IMR-90 (cell line): ENCODE data around the gene ADCY5. TPM values are rescaled to one million over a fixed set of nuclear protein-coding genes. Genes with fewer than 3 reads are reported as not detected.

ENCODE experiments used
- ATAC-seq: fragments of 200-7000 bp; cut with Tn5 transposase; 2 replicates; pipeline ENCODE4 v1.9.1; 2020; ENCODE audit warnings: low read depth, mild to moderate bottlenecking, moderate library complexity
- BruUV-seq: library from RNA; stranded (reverse); fragments of 400-500 nt; replicated peaks from 2 replicates; lab custom pipeline; 2021; lab: Mats Ljungman, UMichigan
- CTCF ChIA-PET: fragments of 300-600 bp; formaldehyde crosslinking; extraction: SDS; loops from one replicate; lab custom pipeline; 2021; ENCODE audit warnings: antibody characterized with exemption; lab: Yijun Ruan, JAX
- POLR2A ChIA-PET: fragments of 300-600 bp; sonication (Branson Sonifier 250); formaldehyde crosslinking; loops from one replicate; lab custom pipeline; 2022; ENCODE audit warnings: antibody characterized with exemption; ENCODE audit not compliant: unreplicated experiment; lab: Charles Lee
- DNase-seq: peaks from one replicate; pipeline ENCODE4 v3.0.0; 2013
- H2AFZ ChIP-seq: replicated peaks from 2 replicates; pipeline ENCODE3; 2013; ENCODE audit warnings: low read length, mild to moderate bottlenecking; ENCODE audit not compliant: poor library complexity
- H2AK5ac ChIP-seq: 2 replicates; pipeline ENCODE4 v1.6.1; 2013; ENCODE audit warnings: low read depth, low read length, inconsistent platforms
- H2AK9ac ChIP-seq: replicated peaks from 2 replicates; pipeline ENCODE3; 2013; ENCODE audit warnings: mild to moderate bottlenecking, low read depth, low read length, moderate library complexity; ENCODE audit not compliant: poor library complexity
- H2BK120ac ChIP-seq: 2 replicates; pipeline ENCODE4 v1.6.1; 2013; ENCODE audit warnings: low read depth, low read length, inconsistent platforms
- H2BK15ac ChIP-seq: 3 replicates; pipeline ENCODE4 v1.6.1; 2013; ENCODE audit warnings: low read depth, low read length, inconsistent platforms
- H2BK20ac ChIP-seq: 2 replicates; pipeline ENCODE4 v1.6.1; 2013; ENCODE audit warnings: low read depth, mild to moderate bottlenecking, inconsistent platforms, low read length, moderate library complexity
- H2BK5ac ChIP-seq: 2 replicates; pipeline ENCODE4 v1.6.1; 2013; ENCODE audit warnings: mild to moderate bottlenecking, low read depth, low read length, inconsistent platforms; ENCODE audit not compliant: poor library complexity, severe bottlenecking
- H3K14ac ChIP-seq: replicated peaks from 2 replicates; pipeline ENCODE4 v1.6.1; 2013; ENCODE audit warnings: low read depth, low read length, inconsistent platforms
- H3K18ac ChIP-seq: 2 replicates; pipeline ENCODE4 v1.6.1; 2013; ENCODE audit warnings: low read depth, low read length, control low read depth
- H3K23ac ChIP-seq: 2 replicates; pipeline ENCODE4 v1.6.1; 2013; ENCODE audit warnings: low read depth, low read length, inconsistent platforms
- H3K27ac ChIP-seq: 2 replicates; pipeline ENCODE4 v1.5.1; 2013; ENCODE audit warnings: mild to moderate bottlenecking, control low read depth, low read length; ENCODE audit not compliant: insufficient read depth
- H3K27me3 ChIP-seq: 2 replicates; pipeline ENCODE4 v1.6.1; 2013; ENCODE audit warnings: low read length; ENCODE audit not compliant: control insufficient read depth, insufficient read depth
- H3K36me3 ChIP-seq: 2 replicates; pipeline ENCODE4 v1.6.1; 2013; ENCODE audit warnings: low read length, mixed read lengths; ENCODE audit not compliant: control insufficient read depth, insufficient read depth
- H3K4ac ChIP-seq: 2 replicates; pipeline ENCODE4 v1.6.1; 2013; ENCODE audit warnings: low read depth, low read length, inconsistent platforms
- H3K4me1 ChIP-seq: 2 replicates; pipeline ENCODE4 v1.6.1; 2013; ENCODE audit warnings: low read length, mixed read lengths; ENCODE audit not compliant: control insufficient read depth, insufficient read depth
- H3K4me2 ChIP-seq: 2 replicates; pipeline ENCODE4 v1.6.1; 2013; ENCODE audit warnings: low read depth, mild to moderate bottlenecking, control low read depth, low read length, moderate library complexity
- H3K4me3 ChIP-seq: 2 replicates; pipeline ENCODE4 v1.5.1; 2013; ENCODE audit warnings: low read depth, mild to moderate bottlenecking, control low read depth, low read length, moderate library complexity; ENCODE audit not compliant: insufficient read depth
- H3K56ac ChIP-seq: 2 replicates; pipeline ENCODE4 v1.6.1; 2013; ENCODE audit warnings: low read length, inconsistent platforms; ENCODE audit not compliant: insufficient read depth; ENCODE audit errors: extremely low read depth
- H3K79me1 ChIP-seq, 2 experiments: 2 replicates each; pipeline ENCODE4 v1.6.1; 2013; ENCODE audit warnings: low read length in 2 of 2, inconsistent platforms in 1 of 2, low read depth in 1 of 2
- H3K9ac ChIP-seq: 2 replicates; pipeline ENCODE4 v1.6.1; 2013; ENCODE audit warnings: low read depth, low read length, control low read depth
- H3K9me1 ChIP-seq: 2 replicates; pipeline ENCODE4 v1.6.1; 2013; ENCODE audit warnings: low read length, inconsistent platforms; ENCODE audit not compliant: insufficient read depth
- H3K9me3 ChIP-seq: 2 replicates; pipeline ENCODE4 v1.6.1; 2013; ENCODE audit warnings: low read length; ENCODE audit not compliant: control insufficient read depth, insufficient read depth
- H4K20me1 ChIP-seq: 2 replicates; pipeline ENCODE4 v1.6.1; 2013; ENCODE audit warnings: low read length, inconsistent platforms; ENCODE audit not compliant: insufficient read depth
- H4K5ac ChIP-seq: 2 replicates; pipeline ENCODE4 v1.6.1; 2013; ENCODE audit warnings: mild to moderate bottlenecking, low read depth, low read length, control low read depth
- H4K8ac ChIP-seq, 2 experiments: 2 replicates each; pipeline ENCODE4 v1.6.1; 2013; ENCODE audit warnings: low read depth in 2 of 2, low read length in 2 of 2, control low read depth in 1 of 2, inconsistent platforms in 1 of 2
- H4K91ac ChIP-seq: 2 replicates; pipeline ENCODE4 v1.6.1; 2013; ENCODE audit warnings: low read depth, low read length, inconsistent platforms; ENCODE audit not compliant: insufficient read depth
- BHLHE40 ChIP-seq: fragments of 150-350 bp; IDR thresholded peaks from 2 replicates; pipeline ENCODE4 v1.6.1; 2016; ENCODE audit warnings: mild to moderate bottlenecking, low read depth, low read length
- CEBPB ChIP-seq: IDR thresholded peaks from 2 replicates; pipeline ENCODE4 v1.6.1; 2012; ENCODE audit warnings: low read depth, low read length, improper control_type of control experiment
- CHD1 ChIP-seq: IDR thresholded peaks from 2 replicates; pipeline ENCODE4 v1.6.1; 2012; ENCODE audit warnings: low read depth, low read length, improper control_type of control experiment
- ELK1 ChIP-seq: fragments of 150-350 bp; IDR thresholded peaks from 2 replicates; pipeline ENCODE4 v1.6.1; 2016; ENCODE audit warnings: low read depth, mild to moderate bottlenecking, low read length, moderate library complexity, borderline replicate concordance
- FOS ChIP-seq: fragments of 150-350 bp; IDR thresholded peaks from 2 replicates; pipeline ENCODE4 v1.6.1; 2016; ENCODE audit warnings: low read depth, low read length
- MAFK ChIP-seq: IDR thresholded peaks from 2 replicates; pipeline ENCODE4 v1.6.1; 2012; ENCODE audit warnings: low read depth, low read length, improper control_type of control experiment
- MAZ ChIP-seq: IDR thresholded peaks from 2 replicates; pipeline ENCODE4 v1.6.1; 2012; ENCODE audit warnings: low read depth, mild to moderate bottlenecking, low read length, improper control_type of control experiment, moderate library complexity, borderline replicate concordance
- MXI1 ChIP-seq: IDR thresholded peaks from 2 replicates; pipeline ENCODE4 v1.6.1; 2012; ENCODE audit warnings: low read depth, mild to moderate bottlenecking, low read length, moderate library complexity, borderline replicate concordance
- NFE2L2 ChIP-seq: fragments of 150-350 bp; IDR thresholded peaks from 2 replicates; pipeline ENCODE4 v1.6.1; 2016; ENCODE audit warnings: low read depth, mild to moderate bottlenecking, low read length
- POLR2A ChIP-seq: IDR thresholded peaks from 2 replicates; pipeline ENCODE4 v1.6.1; 2012; ENCODE audit warnings: mild to moderate bottlenecking, low read depth, low read length
- RAD21 ChIP-seq: IDR thresholded peaks from 2 replicates; pipeline ENCODE4 v1.6.1; 2012; ENCODE audit warnings: low read length, improper control_type of control experiment
- RCOR1 ChIP-seq: IDR thresholded peaks from 2 replicates; pipeline ENCODE4 v1.6.1; 2012; ENCODE audit warnings: mild to moderate bottlenecking, low read length, improper control_type of control experiment; ENCODE audit not compliant: insufficient replicate concordance
- RFX5 ChIP-seq: IDR thresholded peaks from 2 replicates; pipeline ENCODE4 v1.8.0; 2012; ENCODE audit warnings: low read depth, mild to moderate bottlenecking, low read length, moderate library complexity
- SMC3 ChIP-seq: fragments of 150-350 bp; IDR thresholded peaks from 2 replicates; pipeline ENCODE4 v1.6.1; 2016; ENCODE audit warnings: low read depth, mild to moderate bottlenecking, antibody characterized with exemption, low read length, moderate library complexity
- WGBS, 2 experiments: methylation state at CpG; one replicate each; pipeline versions ENCODE4 v1.1.5 to v1.1.7; 2013; ENCODE audit warnings: missing lambda C conversion rate in 2 of 2; ENCODE audit not compliant: insufficient read length in 1 of 2; ENCODE audit errors: extremely low coverage in 2 of 2; 5-methylcytosine and 5-hydroxymethylcytosine counted together
- dilution Hi-C: fragments of 300-500 bp; cut with HindIII; formaldehyde crosslinking; loops from one replicate; pipeline ENCODE4 v1.14.3; 2018; ENCODE audit warnings: low sequenced_read_pairs; ENCODE audit not compliant: unreplicated experiment
- in situ Hi-C: fragments of 300-500 bp; cut with MboI; formaldehyde crosslinking; loops from 3 replicates; pipeline ENCODE4 v1.14.3; 2019; ENCODE audit warnings: low sequenced_read_pairs, inconsistent platforms, mixed read lengths
- intact Hi-C: fragments of 100-400 bp; cut with micrococcal nuclease; formaldehyde crosslinking; loops from 2 replicates; pipeline ENCODE4 v1.10.0; 2022
- polyA plus RNA-seq, 3 experiments: library from polyadenylated mRNA; depleted of rRNA; stranded (reverse); fragments of >200 nt; gene quantifications; 2 replicates each; pipeline ENCODE4 v1.2.3, GENCODE V29; 2012; ENCODE audit warnings: low replicate concordance in 1 of 3
- total RNA-seq: library from RNA; depleted of rRNA; stranded (reverse); fragments of >200 nt; gene quantifications from 2 replicates; pipeline ENCODE4 v1.2.3, GENCODE V29; 2012
- TF ChIP-seq, protein P1 (sequence below): fragments of 150-350 bp; IDR thresholded peaks from 2 replicates; pipeline ENCODE4 v1.6.1; 2017; ENCODE audit warnings: mild to moderate bottlenecking, antibody characterized with exemption, low read length, low read depth
- TF ChIP-seq, protein P2 (sequence below): conservative IDR thresholded peaks from 2 replicates; pipeline ENCODE4 v1.5.1; 2012; ENCODE audit warnings: mild to moderate bottlenecking, low read depth, low read length, improper control_type of control experiment

Gene ADCY5
- total and polyA plus RNA-seq, 2 of the 4 experiments (the other 2 are of a cell fraction), result 0.14 to 0.18 TPM

DNA sequence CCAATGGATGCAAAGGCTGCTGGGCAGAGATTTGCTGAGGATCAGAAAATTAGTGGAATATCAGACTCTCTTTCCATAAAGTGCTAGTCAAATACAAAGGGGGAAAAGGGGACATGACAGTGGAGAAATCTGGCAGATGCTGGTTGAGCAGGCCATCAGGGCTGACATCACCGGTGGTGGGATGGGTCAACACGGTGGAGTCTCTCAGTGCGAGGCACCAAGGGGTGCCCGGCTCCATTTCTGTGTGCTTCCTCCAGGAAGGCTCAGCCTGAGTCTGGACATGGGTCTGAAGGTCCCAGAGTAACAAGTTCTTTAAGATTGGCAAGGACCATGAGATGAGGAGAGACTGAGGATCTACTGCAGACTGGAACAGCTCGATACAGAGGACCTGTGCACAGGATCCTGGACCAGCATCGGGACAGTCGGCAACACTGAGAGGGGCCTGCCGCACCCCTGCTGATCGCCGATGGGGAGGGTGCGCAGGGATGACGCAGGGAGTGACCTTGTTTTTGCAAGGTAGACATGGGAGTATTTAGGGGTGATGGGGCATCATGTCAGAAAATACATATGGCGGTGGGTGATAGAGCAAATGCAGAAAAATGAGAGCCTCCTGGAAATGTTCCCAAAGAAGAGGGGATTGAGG, 154.5 kb downstream of the ADCY5 start:
- H3K9me3 ChIP-seq, result no peaks in the 10 kb centered on the region
- no peak overlapping the region for H3K18ac ChIP-seq
- no peak overlapping the region for H3K14ac ChIP-seq
- TF ChIP-seq SMC3, result no peak
- no peak for TF ChIP-seq FOS
- TF ChIP-seq MXI1, result no peak
- no peak for TF ChIP-seq MAZ
- no peak for TF ChIP-seq RCOR1
- TF ChIP-seq MAFK, result no peak
- TF ChIP-seq BHLHE40, result no peak
- no peak for TF ChIP-seq RFX5
- TF ChIP-seq CEBPB, result no peak
- TF ChIP-seq ELK1, result no peak
- no peak for TF ChIP-seq CHD1
- no peak for TF ChIP-seq RAD21
- no peak for TF ChIP-seq NFE2L2
- no peak for TF ChIP-seq POLR2A
- TF ChIP-seq, protein P1, sequence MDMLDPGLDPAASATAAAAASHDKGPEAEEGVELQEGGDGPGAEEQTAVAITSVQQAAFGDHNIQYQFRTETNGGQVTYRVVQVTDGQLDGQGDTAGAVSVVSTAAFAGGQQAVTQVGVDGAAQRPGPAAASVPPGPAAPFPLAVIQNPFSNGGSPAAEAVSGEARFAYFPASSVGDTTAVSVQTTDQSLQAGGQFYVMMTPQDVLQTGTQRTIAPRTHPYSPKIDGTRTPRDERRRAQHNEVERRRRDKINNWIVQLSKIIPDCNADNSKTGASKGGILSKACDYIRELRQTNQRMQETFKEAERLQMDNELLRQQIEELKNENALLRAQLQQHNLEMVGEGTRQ, result no peak
- TF ChIP-seq, protein P2, sequence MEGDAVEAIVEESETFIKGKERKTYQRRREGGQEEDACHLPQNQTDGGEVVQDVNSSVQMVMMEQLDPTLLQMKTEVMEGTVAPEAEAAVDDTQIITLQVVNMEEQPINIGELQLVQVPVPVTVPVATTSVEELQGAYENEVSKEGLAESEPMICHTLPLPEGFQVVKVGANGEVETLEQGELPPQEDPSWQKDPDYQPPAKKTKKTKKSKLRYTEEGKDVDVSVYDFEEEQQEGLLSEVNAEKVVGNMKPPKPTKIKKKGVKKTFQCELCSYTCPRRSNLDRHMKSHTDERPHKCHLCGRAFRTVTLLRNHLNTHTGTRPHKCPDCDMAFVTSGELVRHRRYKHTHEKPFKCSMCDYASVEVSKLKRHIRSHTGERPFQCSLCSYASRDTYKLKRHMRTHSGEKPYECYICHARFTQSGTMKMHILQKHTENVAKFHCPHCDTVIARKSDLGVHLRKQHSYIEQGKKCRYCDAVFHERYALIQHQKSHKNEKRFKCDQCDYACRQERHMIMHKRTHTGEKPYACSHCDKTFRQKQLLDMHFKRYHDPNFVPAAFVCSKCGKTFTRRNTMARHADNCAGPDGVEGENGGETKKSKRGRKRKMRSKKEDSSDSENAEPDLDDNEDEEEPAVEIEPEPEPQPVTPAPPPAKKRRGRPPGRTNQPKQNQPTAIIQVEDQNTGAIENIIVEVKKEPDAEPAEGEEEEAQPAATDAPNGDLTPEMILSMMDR, result no peak
- H2BK120ac ChIP-seq, result no peak overlapping the region
- ChIA-PET CTCF (interaction anchor here (0.6 kb wide), 1 partner anchor 37 kb away, joined by 3 read pairs; no protein-coding TSS in a partner anchor), POLR2A (no interaction called here)
- ATAC-seq, result no peak
- H2AFZ ChIP-seq, result no peak overlapping the region
- H2BK20ac ChIP-seq, result no peak overlapping the region
- no peak overlapping the region for H4K91ac ChIP-seq
- H3K4me2 ChIP-seq, result no peak overlapping the region
- no TSS peak for BruUV-seq
- H4K5ac ChIP-seq, result no peak overlapping the region
- no peak overlapping the region for H3K4ac ChIP-seq
- no peak overlapping the region for H2AK5ac ChIP-seq
- H4K8ac ChIP-seq, result no peak overlapping the region
- no peak overlapping the region for H2BK5ac ChIP-seq
- peaks cover 51% of the 10 kb centered on the region for H3K27me3 ChIP-seq
- no peak overlapping the region for H2AK9ac ChIP-seq
- H2BK15ac ChIP-seq, result no peak overlapping the region
- no peak overlapping the region for H3K23ac ChIP-seq
- H4K20me1 ChIP-seq, result no peaks in the 10 kb centered on the region
- intact Hi-C loops, result no loop called here
- no peak overlapping the region for H3K56ac ChIP-seq
- no peaks in the 10 kb centered on the region for H3K36me3 ChIP-seq
- no peaks in the 10 kb centered on the region for H3K4me1 ChIP-seq
- DNase-seq, result no peak
- in situ Hi-C loops, result no loop called here
- no peak overlapping the region for H3K27ac ChIP-seq
- 84% methylated on average over 8 of the region's 13 CpGs; no CpG with 5 or more reads in 1 of the 2 experiments for WGBS, 2 experiments
- no peak overlapping the region for H3K9ac ChIP-seq
- H3K4me3 ChIP-seq, result no peak overlapping the region
- no peaks in the 10 kb centered on the region for H3K9me1 ChIP-seq
- dilution Hi-C loops, result no loop called here
- no peaks in the 10 kb centered on the region for H3K79me1 ChIP-seq
